Measurements from ENCODE around the gene RNF181. TPM values are rescaled to one million over a fixed set of nuclear protein-coding genes. Genes with fewer than 3 reads are reported as not detected.

RNF181 gene
- total and polyA plus RNA-seq, 2 of the 13 experiments (the other 11 are each of a cell fraction or from before 2014, with no cell fraction given) = 224 to 578 TPM

GRCh38 chr2:85593023-85593422 lies 2.5 kb upstream of the RNF181 start (continued):
- TF ChIP-seq GATAD1 (CRISPR knock-in tag; IDR thresholded peaks at IDR 0.05) (0 out of 2 replicates have a peak, but pooled peaks have one; percentile 28), ZMAT5 (CRISPR knock-in tag; IDR thresholded peaks at IDR 0.05; ENCODE audit: borderline replicate concordance, low read depth) (no peak), ZFP36L1 (CRISPR knock-in tag; IDR thresholded peaks at IDR 0.05) (no peak), ZBTB39 (CRISPR knock-in tag; IDR thresholded peaks at IDR 0.05) (no peak), PHF21A (CRISPR knock-in tag; IDR thresholded peaks at IDR 0.05) (0 out of 2 replicates have a peak, but pooled peaks have one; percentile 22), ZNF704 (CRISPR knock-in tag; IDR thresholded peaks at IDR 0.05; ENCODE audit: borderline replicate concordance) (no peak), RARA (CRISPR knock-in tag; IDR thresholded peaks at IDR 0.05) (peak; percentile 46; the same call in 1 of the 2 replicates), MIER2 (CRISPR knock-in tag; IDR thresholded peaks at IDR 0.05) (0 out of 2 replicates have a peak, but pooled peaks have one; percentile 58), ZNF441 (CRISPR knock-in tag; IDR thresholded peaks at IDR 0.05; ENCODE audit: borderline replicate concordance) (no peak), IRF1 (CRISPR knock-in tag; IDR thresholded peaks at IDR 0.05; ENCODE audit: low read depth) (no peak), ZBTB2 (CRISPR knock-in tag; IDR thresholded peaks at IDR 0.05; ENCODE audit: low read depth) (no peak), ZBED4 (CRISPR knock-in tag; IDR thresholded peaks at IDR 0.05; ENCODE audit: borderline replicate concordance) (no peak), RBAK (CRISPR knock-in tag; IDR thresholded peaks at IDR 0.05) (no peak), REXO4 (CRISPR knock-in tag; IDR thresholded peaks at IDR 0.05; ENCODE audit: borderline replicate concordance) (no peak), ZC3H13 (CRISPR knock-in tag; IDR thresholded peaks at IDR 0.05) (no peak), JUNB (CRISPR knock-in tag; IDR thresholded peaks at IDR 0.05; ENCODE audit: borderline replicate concordance) (no peak), SMAD3 (CRISPR knock-in tag; IDR thresholded peaks at IDR 0.05) (no peak), MTA3 (CRISPR knock-in tag; IDR thresholded peaks at IDR 0.05) (no peak)
